ENCODE measurements around the gene MRRF.

Gene MRRF

DNA sequence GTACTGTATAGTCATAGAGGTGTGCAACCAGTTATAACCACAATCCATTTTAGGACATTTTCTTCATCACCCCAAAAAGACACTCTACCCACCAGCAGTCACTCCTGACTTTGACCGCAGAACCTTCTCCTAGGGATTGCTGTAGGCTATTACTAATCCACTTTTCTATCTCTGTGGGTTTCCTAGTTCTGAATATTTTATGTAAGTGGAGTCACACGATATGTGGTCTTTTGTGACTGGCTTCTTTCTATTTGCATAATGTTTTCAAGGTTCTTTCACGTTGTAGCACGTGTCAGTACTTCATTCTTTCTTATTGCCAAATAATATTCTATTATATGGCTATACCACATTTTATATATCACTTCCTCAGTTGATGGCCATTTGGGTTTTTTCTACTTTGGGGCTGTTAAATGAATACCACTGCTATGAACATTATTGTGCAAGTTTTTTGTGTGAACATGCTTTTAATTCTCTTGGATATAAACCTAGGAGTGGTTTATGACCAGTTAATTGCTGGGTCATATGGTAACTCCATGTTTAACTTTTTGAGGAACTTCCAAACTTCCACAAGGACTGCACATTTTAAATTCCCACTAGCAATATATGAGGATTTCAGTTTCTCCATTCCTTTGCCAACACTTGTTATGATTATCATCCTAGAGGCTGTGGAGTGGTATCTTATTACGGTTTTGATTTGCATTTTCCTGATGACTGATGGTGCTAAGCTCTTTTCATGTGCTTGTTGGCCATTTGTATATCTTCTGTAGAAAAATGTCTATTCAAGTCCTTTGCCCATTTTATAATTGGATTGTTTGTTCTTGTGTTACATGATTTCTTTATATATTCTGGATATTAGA, 37.8 kb downstream of the MRRF start:
- no peak overlapping the region for H3K4me3 ChIP-seq (ENCODE audit: low read depth, low read length)
- TF ChIP-seq, protein P1, sequence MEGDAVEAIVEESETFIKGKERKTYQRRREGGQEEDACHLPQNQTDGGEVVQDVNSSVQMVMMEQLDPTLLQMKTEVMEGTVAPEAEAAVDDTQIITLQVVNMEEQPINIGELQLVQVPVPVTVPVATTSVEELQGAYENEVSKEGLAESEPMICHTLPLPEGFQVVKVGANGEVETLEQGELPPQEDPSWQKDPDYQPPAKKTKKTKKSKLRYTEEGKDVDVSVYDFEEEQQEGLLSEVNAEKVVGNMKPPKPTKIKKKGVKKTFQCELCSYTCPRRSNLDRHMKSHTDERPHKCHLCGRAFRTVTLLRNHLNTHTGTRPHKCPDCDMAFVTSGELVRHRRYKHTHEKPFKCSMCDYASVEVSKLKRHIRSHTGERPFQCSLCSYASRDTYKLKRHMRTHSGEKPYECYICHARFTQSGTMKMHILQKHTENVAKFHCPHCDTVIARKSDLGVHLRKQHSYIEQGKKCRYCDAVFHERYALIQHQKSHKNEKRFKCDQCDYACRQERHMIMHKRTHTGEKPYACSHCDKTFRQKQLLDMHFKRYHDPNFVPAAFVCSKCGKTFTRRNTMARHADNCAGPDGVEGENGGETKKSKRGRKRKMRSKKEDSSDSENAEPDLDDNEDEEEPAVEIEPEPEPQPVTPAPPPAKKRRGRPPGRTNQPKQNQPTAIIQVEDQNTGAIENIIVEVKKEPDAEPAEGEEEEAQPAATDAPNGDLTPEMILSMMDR (IDR thresholded peaks at IDR 0.05; ENCODE audit: insufficient read depth, low read depth, low read length, missing control alignments) = no peak
- DNase-seq (ENCODE audit: low read depth) = no peak

DNA sequence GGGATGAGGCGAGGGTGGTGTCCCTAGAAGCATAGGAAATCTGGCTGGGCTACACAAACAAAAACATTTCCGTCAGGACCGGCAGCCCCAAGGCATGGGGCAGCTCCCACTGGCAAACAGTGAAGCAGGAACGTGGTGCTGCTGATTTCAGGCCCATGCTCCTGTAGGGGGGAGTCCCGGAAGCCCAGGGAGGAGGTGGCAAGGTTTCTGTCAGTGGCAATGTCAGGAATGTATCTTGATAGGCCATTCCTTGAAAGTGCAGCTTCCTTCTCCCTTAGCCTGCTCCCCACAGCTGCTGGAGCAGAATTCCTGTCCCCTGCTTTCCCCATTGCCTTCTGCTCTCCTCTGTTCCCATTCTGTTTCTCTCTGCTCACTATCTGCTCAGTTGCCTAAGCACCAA, 42.4 kb downstream of the MRRF start:
- no peak overlapping the region for H3K4me3 ChIP-seq (ENCODE audit: low read depth, low read length)
- DNase-seq (ENCODE audit: low read depth) = no peak
- TF ChIP-seq, protein P1 (IDR thresholded peaks at IDR 0.05; ENCODE audit: insufficient read depth, low read depth, low read length, missing control alignments) = no peak

DNA sequence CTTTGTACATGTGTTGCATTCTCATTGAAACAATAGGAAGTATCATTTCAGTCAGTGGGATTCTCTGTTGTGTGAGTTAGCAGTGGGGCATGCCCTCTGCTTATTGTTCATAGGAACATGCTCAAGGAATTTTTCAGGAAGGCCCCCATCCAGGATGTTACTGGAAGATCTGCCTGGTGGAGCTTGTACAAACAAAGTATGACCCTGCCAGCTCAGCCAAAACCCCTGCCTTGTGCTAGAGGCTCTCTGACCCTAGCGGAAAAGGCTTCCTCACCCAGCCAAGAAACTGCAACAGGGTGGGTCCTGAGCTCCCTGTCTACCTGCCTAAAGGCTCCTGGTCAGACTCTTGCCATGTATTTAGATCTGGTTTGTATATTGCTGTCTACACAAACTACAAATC, 43.2 kb downstream of the MRRF start:
- no peak for DNase-seq (ENCODE audit: low read depth)
- no peak overlapping the region for H3K4me3 ChIP-seq (ENCODE audit: low read depth, low read length)
- TF ChIP-seq, protein P1 (IDR thresholded peaks at IDR 0.05; ENCODE audit: insufficient read depth, low read depth, low read length, missing control alignments) = no peak

DNA sequence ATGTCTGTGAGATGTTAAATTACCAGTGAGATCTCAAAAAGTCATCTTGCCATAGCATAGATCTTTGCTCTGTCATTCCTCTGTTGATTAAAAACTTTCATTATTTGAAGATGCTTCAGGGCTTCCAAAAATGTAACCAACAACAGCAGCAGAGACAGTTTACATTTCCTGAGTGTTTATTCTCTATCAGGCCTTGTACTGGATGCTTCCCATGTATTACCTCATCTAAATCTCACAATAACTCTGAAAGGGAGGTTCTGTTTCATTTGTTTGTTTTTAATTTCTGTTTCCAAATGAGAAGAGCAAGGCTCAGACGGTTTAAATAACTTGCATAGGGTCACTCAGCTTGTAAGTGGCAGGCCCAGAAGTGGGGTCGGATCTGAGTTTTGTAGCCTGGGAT, 45.2 kb downstream of the MRRF start:
- TF ChIP-seq, protein P1 (IDR thresholded peaks at IDR 0.05; ENCODE audit: insufficient read depth, low read depth, low read length, missing control alignments) = no peak
- no peak overlapping the region for H3K4me3 ChIP-seq (ENCODE audit: low read depth, low read length)
- no peak for DNase-seq (ENCODE audit: low read depth)

DNA sequence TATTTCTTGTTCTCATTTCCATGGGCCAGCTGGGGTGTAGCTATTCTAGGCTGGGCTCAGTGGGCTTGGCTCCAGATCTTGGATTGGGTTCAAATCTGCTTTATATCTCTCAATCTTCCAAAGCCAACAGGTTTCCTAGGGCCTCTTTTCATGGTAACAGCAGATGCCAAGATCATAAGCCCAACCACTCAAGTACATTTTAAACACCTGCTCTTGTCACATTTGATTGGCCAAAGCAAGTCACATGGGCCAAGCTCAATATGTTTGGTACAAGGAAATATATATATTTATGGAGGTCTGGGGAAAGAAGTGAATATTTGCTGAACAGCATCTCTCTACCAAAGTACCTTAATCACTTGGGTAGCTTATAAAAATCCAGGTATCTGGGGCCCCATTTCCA, 49.5 kb downstream of the MRRF start:
- H3K4me3 ChIP-seq (ENCODE audit: low read depth, low read length) = no peak overlapping the region
- TF ChIP-seq, protein P1 (IDR thresholded peaks at IDR 0.05; ENCODE audit: insufficient read depth, low read depth, low read length, missing control alignments) = no peak
- no peak for DNase-seq (ENCODE audit: low read depth)

DNA sequence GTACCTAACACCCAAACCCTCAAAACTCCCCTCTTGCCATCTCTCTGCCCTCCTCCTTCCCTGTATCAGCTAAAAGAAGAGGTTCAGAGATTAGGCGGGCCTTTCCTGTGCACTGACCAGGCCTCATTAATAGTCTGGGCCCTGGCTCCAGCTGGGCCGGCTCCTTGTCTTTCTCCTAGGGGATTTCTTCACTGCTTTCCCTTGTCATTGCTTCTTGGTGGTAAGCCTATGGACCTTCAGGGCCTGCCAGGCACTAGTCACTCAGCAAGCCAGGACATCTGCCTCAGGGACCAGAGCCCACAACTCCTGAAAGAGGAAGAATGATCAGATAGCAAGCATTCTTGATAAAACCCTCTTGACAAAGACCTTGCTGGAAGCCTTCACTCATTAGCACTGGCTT, 50.9 kb downstream of the MRRF start:
- no peak overlapping the region for H3K4me3 ChIP-seq (ENCODE audit: low read depth, low read length)
- TF ChIP-seq, protein P1 (IDR thresholded peaks at IDR 0.05; ENCODE audit: insufficient read depth, low read depth, low read length, missing control alignments) = no peak
- DNase-seq (ENCODE audit: low read depth) = no peak

DNA sequence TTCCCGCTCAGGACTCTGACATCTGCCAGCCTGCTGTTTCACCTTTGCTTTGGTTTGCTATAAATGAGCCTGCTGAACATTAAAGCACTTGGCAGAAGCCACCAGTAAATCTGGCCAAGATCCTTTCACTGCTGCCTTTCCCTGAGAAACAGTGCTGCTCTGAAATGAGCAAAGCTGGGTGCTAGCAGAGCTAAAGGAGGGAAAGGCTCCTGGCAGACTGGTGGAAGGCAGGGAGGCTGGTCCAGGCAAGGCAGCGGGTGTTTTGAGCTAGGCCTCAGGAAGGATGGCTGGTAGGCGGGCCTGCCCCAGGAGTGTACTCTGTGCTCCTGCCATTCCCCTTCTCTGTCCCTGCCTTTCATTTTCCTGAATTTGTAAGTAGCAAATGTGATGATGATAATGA, 53.6 kb downstream of the MRRF start:
- H3K4me3 ChIP-seq (ENCODE audit: low read depth, low read length) = no peak overlapping the region
- TF ChIP-seq, protein P1 (IDR thresholded peaks at IDR 0.05; ENCODE audit: insufficient read depth, low read depth, low read length, missing control alignments) = no peak
- no peak for DNase-seq (ENCODE audit: low read depth)
